CD8-positive, alpha-beta memory T cell (primary cell): Measurements from ENCODE around the gene KIF9. TPM values are rescaled to one million over a fixed set of nuclear protein-coding genes. Genes with fewer than 3 reads are reported as not detected.
A peak's percentile ranks its signal among the peaks of the same experiment; 100 is the strongest.
"Not testable (repeated sequence)": the region's sequence is repeated elsewhere in the genome, so short reads cannot be mapped to it uniquely, and the experiment has no call there.

Experiments used
- CTCF ChIA-PET: fragments of 350-600 bp; sonication (Branson Sonifier 250); formaldehyde crosslinking; loops from one replicate; lab custom pipeline; 2021; ENCODE audit warnings: antibody characterized with exemption; lab: Charles Lee
- POLR2A ChIA-PET: fragments of 350-600 bp; sonication (Branson Sonifier 250); formaldehyde crosslinking; loops from one replicate; lab custom pipeline; 2021; ENCODE audit warnings: antibody characterized with exemption; lab: Charles Lee
- DNase-seq, 5 donors: peaks; one replicate each; pipeline versions ENCODE4 v3.0.0 to v3.0.0-alpha.2; 2020 to 2022; ENCODE audit warnings: mixed read lengths in 1 of 5
- H3K27ac ChIP-seq: one replicate; pipeline ENCODE4 v1.7.0; 2013; ENCODE audit warnings: low read depth, mild to moderate bottlenecking, low read length, moderate library complexity
- H3K27me3 ChIP-seq: 2 replicates; pipeline ENCODE4 v1.7.0; 2013; ENCODE audit warnings: low read length, mild to moderate bottlenecking; ENCODE audit not compliant: insufficient read depth, poor library complexity, severe bottlenecking
- H3K36me3 ChIP-seq: 2 replicates; pipeline ENCODE4 v1.7.0; 2013; ENCODE audit warnings: mild to moderate bottlenecking, low read length, moderate library complexity; ENCODE audit not compliant: insufficient read depth
- H3K4me1 ChIP-seq: 2 replicates; pipeline ENCODE4 v1.7.0; 2013; ENCODE audit warnings: mild to moderate bottlenecking, low read length, moderate library complexity; ENCODE audit not compliant: insufficient read depth
- H3K4me3 ChIP-seq: 2 replicates; pipeline ENCODE4 v1.7.0; 2013; ENCODE audit warnings: mild to moderate bottlenecking, low read length
- H3K9me3 ChIP-seq: 2 replicates; pipeline ENCODE4 v1.7.0; 2013; ENCODE audit warnings: mild to moderate bottlenecking, low read length
- H3K27ac Mint-ChIP-seq, 8 donors: one replicate each; pipeline ENCODE4 v1.8.0; 2020 to 2021; ENCODE audit warnings: mixed read lengths in 8 of 8, mild to moderate bottlenecking in 6 of 8, inconsistent platforms in 3 of 8, moderate library complexity in 3 of 8
- H3K27me3 Mint-ChIP-seq, 2 donors: one replicate each; pipeline ENCODE4 v1.8.0; 2020 to 2021; ENCODE audit warnings: mixed read lengths in 2 of 2, mild to moderate bottlenecking in 1 of 2, moderate library complexity in 1 of 2
- H3K36me3 Mint-ChIP-seq, 3 donors: one replicate each; pipeline ENCODE4 v1.8.0; 2020 to 2021; ENCODE audit warnings: mixed read lengths in 3 of 3, inconsistent platforms in 1 of 3, mild to moderate bottlenecking in 1 of 3
- H3K4me1 Mint-ChIP-seq, 3 donors: one replicate each; pipeline ENCODE4 v1.8.0; 2020 to 2021; ENCODE audit warnings: mixed read lengths in 3 of 3, inconsistent platforms in 1 of 3, mild to moderate bottlenecking in 1 of 3
- H3K4me3 Mint-ChIP-seq, 7 donors: one replicate each; pipeline ENCODE4 v1.8.0; 2020 to 2021; ENCODE audit warnings: mixed read lengths in 7 of 7, mild to moderate bottlenecking in 6 of 7, moderate library complexity in 4 of 7, inconsistent platforms in 2 of 7
- H3K9me3 Mint-ChIP-seq, 5 donors: one replicate each; pipeline ENCODE4 v1.8.0; 2020 to 2022; ENCODE audit warnings: mixed read lengths in 5 of 5, mild to moderate bottlenecking in 3 of 5, moderate library complexity in 2 of 5, inconsistent platforms in 1 of 5
- polyA plus RNA-seq: library from polyadenylated mRNA; unstranded; fragments of 300-500 nt; fragmentation: Illumina TruSeq; gene quantifications from one replicate; pipeline ENCODE4 v1.2.3, GENCODE V29; 2021
- total RNA-seq, 2 experiments: library from RNA; stranded (reverse); gene quantifications; one replicate each; pipeline ENCODE4 v1.2.3, GENCODE V29; 2021

The KIF9 gene
- total and polyA plus RNA-seq, 3 experiments from 2014 or later, result 5.8 to 7.6 (median 7.2) TPM

DNA sequence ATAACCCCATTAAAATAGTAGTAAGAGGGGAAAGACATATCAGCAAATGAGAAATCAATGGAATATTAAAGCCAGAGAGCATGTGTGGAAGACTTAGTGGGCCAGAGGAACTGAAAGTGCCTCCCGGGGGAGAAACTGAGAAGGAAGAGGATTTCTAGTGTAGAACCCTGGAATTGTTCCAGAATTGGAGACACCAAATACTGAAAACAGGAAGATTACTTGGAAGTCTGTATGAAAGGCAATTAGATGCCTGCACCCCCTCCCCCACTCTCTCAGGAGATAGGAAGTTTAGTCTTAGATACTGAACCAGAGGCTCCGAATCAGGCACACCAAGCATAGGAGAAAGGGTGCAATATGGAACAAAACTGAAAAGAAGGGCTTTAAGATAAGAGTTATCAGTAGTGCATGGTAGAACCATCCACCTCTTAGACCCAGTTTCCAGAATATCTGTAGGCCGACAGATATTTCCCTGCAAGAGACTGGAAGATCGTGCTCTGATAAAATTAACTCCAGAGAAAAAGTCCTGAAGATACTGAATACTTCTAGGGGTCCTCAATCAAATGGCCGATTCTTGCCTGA lies 32.6 kb upstream of the KIF9 start:
- H3K4me1 ChIP-seq, result no peaks in the 10 kb centered on the region
- CTCF ChIA-PET, result interaction anchor here (3.9 kb wide), 1 partner anchor 9 kb away, joined by 21 read pairs; no protein-coding TSS in a partner anchor

DNA sequence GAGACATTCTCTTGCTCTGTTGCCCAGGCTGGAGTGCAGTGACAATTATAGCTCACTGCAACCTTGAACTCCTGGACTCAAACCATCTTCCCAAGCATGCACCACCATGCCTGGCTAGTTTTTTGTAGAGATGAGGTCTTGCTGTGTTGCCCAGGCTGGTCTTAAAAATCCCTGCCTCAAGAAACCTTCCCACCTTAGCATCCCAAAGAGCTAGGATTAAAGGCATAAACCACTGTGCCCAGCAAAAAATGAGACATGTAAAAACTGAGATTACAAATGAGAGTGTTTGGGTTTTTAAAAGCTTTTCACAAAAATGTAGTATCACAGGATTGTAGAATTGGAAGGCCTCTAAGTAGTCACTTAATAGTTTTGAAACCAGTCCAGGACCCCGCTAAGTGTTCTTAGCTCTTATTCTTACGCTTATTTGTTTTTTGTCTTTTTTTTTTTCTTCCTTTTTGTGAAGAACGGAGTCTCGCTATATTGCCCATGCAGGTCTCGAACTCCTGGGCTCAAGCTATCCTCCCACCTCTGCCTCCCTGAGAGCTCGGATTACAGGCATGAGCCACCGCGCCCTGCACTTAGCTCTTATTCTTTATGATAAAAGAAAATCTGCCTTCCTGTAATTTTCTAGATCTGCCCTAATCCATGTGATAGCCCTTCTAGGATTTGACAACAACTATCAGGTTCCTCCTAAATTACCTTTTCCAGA lies 31.6 kb upstream of the KIF9 start:
- peaks cover 11 to 23% (median 22%) of the 10 kb centered on the region in 3 donors for H3K4me1 Mint-ChIP-seq
- H3K9me3 Mint-ChIP-seq, result no peaks in the 10 kb centered on the region
- H3K27ac ChIP-seq, result peak overlapping the region; percentile 34
- no peaks in the 10 kb centered on the region for H3K27me3 Mint-ChIP-seq
- H3K36me3 Mint-ChIP-seq, result peaks cover 7 to 28% (median 10%) of the 10 kb centered on the region in 3 donors
- no peak for DNase-seq
- H3K36me3 ChIP-seq, result no peaks in the 10 kb centered on the region
- H3K4me3 Mint-ChIP-seq, result no peak overlapping the region
- H3K27me3 ChIP-seq, result no peaks in the 10 kb centered on the region
- ChIA-PET CTCF (interaction anchor here (0.7 to 3.9 kb wide), 2 partner anchors 10 to 145 kb away, joined by 3 to 21 read pairs; no protein-coding TSS in a partner anchor), POLR2A (no interaction called here)
- no peaks in the 10 kb centered on the region for H3K9me3 ChIP-seq
- H3K27ac Mint-ChIP-seq, result peak overlapping the region in 2 of 8 donors; percentile 11 to 34
- no peaks in the 10 kb centered on the region for H3K4me1 ChIP-seq
- no peak overlapping the region for H3K4me3 ChIP-seq

More for the DNA sequence above, 32.6 kb upstream of the KIF9 start:
- H3K9me3 ChIP-seq, result no peaks in the 10 kb centered on the region
- no peaks in the 10 kb centered on the region for H3K36me3 ChIP-seq
- Mint-ChIP-seq H3K4me3 (no peak overlapping the region), H3K36me3 (peaks cover 4 to 33% (median 9%) of the 10 kb centered on the region in 3 donors), H3K27ac (peak overlapping the region in 3 of 8 donors; percentile 5 to 80 (median 34)), H3K27me3 (no peaks in the 10 kb centered on the region), H3K4me1 (peaks cover 10 to 21% (median 20%) of the 10 kb centered on the region in 3 donors), H3K9me3 (no peaks in the 10 kb centered on the region)
- H3K27ac ChIP-seq, result peak overlapping the region; percentile 34
- H3K4me3 ChIP-seq, result no peak overlapping the region
- DNase-seq, result no peak
- POLR2A ChIA-PET, result no interaction called here
- H3K27me3 ChIP-seq, result no peaks in the 10 kb centered on the region

GRCh38 chr3:47313341-47314055 lies 30.9 kb upstream of the KIF9 start:
- Histone ChIP-seq H3K4me1 (no peaks in the 10 kb centered on the region), H3K36me3 (no peaks in the 10 kb centered on the region), H3K9me3 (no peaks in the 10 kb centered on the region), H3K27ac (no peak overlapping the region), H3K27me3 (no peaks in the 10 kb centered on the region), H3K4me3 (no peak overlapping the region)
- ChIA-PET CTCF (interaction anchor here (0.7 to 3.9 kb wide), 2 partner anchors 11 to 144 kb away, joined by 3 to 21 read pairs; no protein-coding TSS in a partner anchor), POLR2A (no interaction called here)
- no peak for DNase-seq
- Mint-ChIP-seq H3K27me3 (no peaks in the 10 kb centered on the region), H3K36me3 (peaks cover 10 to 25% (median 10%) of the 10 kb centered on the region in 3 donors), H3K9me3 (no peaks in the 10 kb centered on the region), H3K27ac (no peak overlapping the region), H3K4me1 (peaks cover 11 to 23% (median 22%) of the 10 kb centered on the region in 3 donors), H3K4me3 (no peak overlapping the region)

- Mint-ChIP-seq H3K36me3 (peaks cover 10 to 34% (median 18%) of the 10 kb centered on the region in 3 donors), H3K4me3 (no peak overlapping the region), H3K27me3 (no peaks in the 10 kb centered on the region), H3K27ac (peak overlapping the region in 4 of 8 donors; percentile 0 to 58 (median 20)), H3K9me3 (no peaks in the 10 kb centered on the region), H3K4me1 (peaks cover 21 to 43% (median 41%) of the 10 kb centered on the region in 3 donors)
- no peaks in the 10 kb centered on the region for H3K27me3 ChIP-seq
- no peak for DNase-seq
- H3K4me1 ChIP-seq, result no peaks in the 10 kb centered on the region
- H3K27ac ChIP-seq, result no peak overlapping the region
- ChIA-PET CTCF (no interaction called here), POLR2A (no interaction called here)
- H3K4me3 ChIP-seq, result no peak overlapping the region
- H3K9me3 ChIP-seq, result no peaks in the 10 kb centered on the region
- no peaks in the 10 kb centered on the region for H3K36me3 ChIP-seq
Measured at GRCh38 chr3:47310391-47310790, 27.8 kb upstream of the KIF9 start.

DNA sequence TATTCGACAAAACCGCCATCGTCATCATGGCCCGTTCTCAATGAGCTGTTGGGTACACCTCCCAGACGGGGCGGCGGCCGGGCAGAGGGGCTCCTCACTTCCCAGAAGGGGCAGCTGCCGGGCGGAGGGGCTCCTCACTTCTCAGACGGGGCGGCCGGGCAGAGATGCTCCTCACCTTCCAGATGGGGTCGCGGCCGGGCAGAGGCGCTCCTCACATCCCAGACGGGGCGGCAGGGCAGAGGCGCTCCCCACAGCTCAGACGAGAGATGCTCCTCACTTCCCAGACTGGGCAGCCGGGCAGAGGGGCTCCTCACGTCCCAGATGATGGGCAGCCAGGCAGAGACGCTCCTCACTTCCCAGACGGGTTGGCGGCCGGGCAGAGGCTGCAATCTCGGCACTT lies 26.6 kb upstream of the KIF9 start:
- H3K36me3 Mint-ChIP-seq, result peaks cover 10 to 34% (median 18%) of the 10 kb centered on the region in 3 donors
- H3K4me1 ChIP-seq, H3K27me3 Mint-ChIP-seq, H3K9me3 ChIP-seq, H3K36me3 ChIP-seq, H3K27ac Mint-ChIP-seq, H3K4me3 ChIP-seq, DNase-seq, H3K9me3 Mint-ChIP-seq, H3K27ac ChIP-seq, CTCF ChIA-PET, H3K27me3 ChIP-seq, POLR2A ChIA-PET: not testable (repeated sequence)
- H3K4me1 Mint-ChIP-seq, result peaks cover 24 to 53% (median 44%) of the 10 kb centered on the region in 3 donors
- H3K4me3 Mint-ChIP-seq, result peak overlapping the region in 1 of 7 donors; percentile 29

DNA sequence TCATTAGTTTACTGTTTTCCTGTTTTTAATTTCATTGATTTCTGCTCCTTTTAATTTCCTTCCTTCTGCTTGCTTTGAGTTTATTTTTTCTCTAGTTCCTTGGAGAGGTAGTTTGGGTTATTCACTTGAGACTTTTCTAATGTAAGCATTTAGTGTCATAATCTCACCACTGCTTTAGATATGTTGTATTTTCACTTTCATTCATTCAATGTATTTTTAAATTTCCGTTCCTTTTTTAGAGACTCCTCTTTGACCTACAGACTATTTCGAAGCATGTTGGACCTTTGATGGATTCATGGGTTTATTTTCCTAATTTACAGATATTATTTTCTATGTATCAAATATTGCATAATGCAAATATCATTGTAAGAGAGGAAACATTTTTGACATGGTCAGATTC lies 23.4 kb upstream of the KIF9 start:
- Histone ChIP-seq H3K36me3 (peaks cover 3% of the 10 kb centered on the region), H3K27ac (no peak overlapping the region), H3K4me3 (no peak overlapping the region), H3K9me3 (no peaks in the 10 kb centered on the region), H3K4me1 (no peaks in the 10 kb centered on the region), H3K27me3 (no peaks in the 10 kb centered on the region)
- POLR2A ChIA-PET, result no interaction called here
- Mint-ChIP-seq H3K27me3 (no peaks in the 10 kb centered on the region), H3K4me3 (no peak overlapping the region), H3K9me3 (no peaks in the 10 kb centered on the region), H3K27ac (no peak overlapping the region), H3K36me3 (peaks cover 10 to 59% (median 20%) of the 10 kb centered on the region in 3 donors), H3K4me1 (peaks cover 18 to 44% (median 41%) of the 10 kb centered on the region in 3 donors)
- CTCF ChIA-PET, result no interaction called here
- no peak for DNase-seq

GRCh38 chr3:47301456-47301855 lies 18.9 kb upstream of the KIF9 start:
- peaks cover 3% of the 10 kb centered on the region for H3K36me3 ChIP-seq
- H3K4me1 ChIP-seq, result peaks cover 7% of the 10 kb centered on the region
- Mint-ChIP-seq H3K4me1 (peaks cover 29 to 63% (median 39%) of the 10 kb centered on the region in 3 donors), H3K9me3 (no peaks in the 10 kb centered on the region), H3K27me3 (no peaks in the 10 kb centered on the region), H3K4me3 (no peak overlapping the region), H3K27ac (no peak overlapping the region), H3K36me3 (peaks cover 0 to 58% (median 13%) of the 10 kb centered on the region in 3 donors)
- H3K27me3 ChIP-seq, result no peaks in the 10 kb centered on the region
- CTCF ChIA-PET, result no interaction called here
- DNase-seq, result no peak
- POLR2A ChIA-PET, result no interaction called here
- H3K27ac ChIP-seq, result no peak overlapping the region
- H3K9me3 ChIP-seq, result no peaks in the 10 kb centered on the region
- no peak overlapping the region for H3K4me3 ChIP-seq
